Stimulated activated CD8-positive, alpha-beta memory T cell treated with anti-CD3 and anti-CD28 coated beads, Interleukin-12 subunit alpha, Interleukin-12 subunit beta, amount 100 ng/mL, for 4 hours (primary cell): ENCODE data around the gene EFEMP1.

Experiments
- DNase-seq: peaks from one replicate; pipeline ENCODE4 v3.0.0-alpha.2; 2020; ENCODE audit warnings: low read depth

The EFEMP1 gene

GRCh38 chr2:55826246-55826645 is 97.3 kb downstream of the EFEMP1 start:
- no peak for DNase-seq

- no peak for DNase-seq
Observed at GRCh38 chr2:55824551-55825096, 99.0 kb downstream of the EFEMP1 start.
